Measurements from ENCODE around the gene ATP11C. TPM values are rescaled to one million over a fixed set of nuclear protein-coding genes. Genes with fewer than 3 reads are reported as not detected.

The ATP11C gene
- total and polyA plus RNA-seq, 7 donors: 4.2 to 32.0 (median 17.2) TPM

- DNase-seq: no peak
- 70 to 100% methylated on average over 1 of the region's 1 CpG for WGBS, 2 donors
- TF ChIP-seq EP300 (IDR thresholded peaks at IDR 0.05): no peak
- TF ChIP-seq CTCF (IDR thresholded peaks at IDR 0.05): no peak
- TF ChIP-seq POLR2AphosphoS5 (IDR thresholded peaks at IDR 0.05): no peak
- TF ChIP-seq POLR2A (IDR thresholded peaks at IDR 0.05): no peak
- Histone ChIP-seq H3K4me3 (no peak overlapping the region), H3K9me3 (no peaks in the 10 kb centered on the region), H3K27ac (no peak overlapping the region), H3K36me3 (no peaks in the 10 kb centered on the region), H3K4me1 (no peaks in the 10 kb centered on the region), H3K27me3 (no peaks in the 10 kb centered on the region)
- intact Hi-C loops (cut with DNase I): no loop called here
Observed at GRCh38 chrX:139725720-139726119, 207.1 kb downstream of the ATP11C start.

GRCh38 chrX:139724626-139725025, 208.2 kb downstream of the ATP11C start:
- no peak overlapping the region for H3K4me3 ChIP-seq
- no peaks in the 10 kb centered on the region for H3K4me1 ChIP-seq
- H3K9me3 ChIP-seq: no peaks in the 10 kb centered on the region
- TF ChIP-seq POLR2A (IDR thresholded peaks at IDR 0.05) (no peak), EP300 (IDR thresholded peaks at IDR 0.05) (no peak), POLR2AphosphoS5 (IDR thresholded peaks at IDR 0.05) (no peak), CTCF (IDR thresholded peaks at IDR 0.05) (no peak)
- H3K27ac ChIP-seq: no peak overlapping the region
- 93 to 98% methylated on average over 2 of the region's 2 CpGs for WGBS, 2 donors
- H3K36me3 ChIP-seq: no peaks in the 10 kb centered on the region
- H3K27me3 ChIP-seq: no peaks in the 10 kb centered on the region
- intact Hi-C loops (cut with DNase I): no loop called here
- DNase-seq: no peak

- Histone ChIP-seq H3K27ac (no peak overlapping the region), H3K9me3 (no peaks in the 10 kb centered on the region), H3K4me1 (no peaks in the 10 kb centered on the region), H3K36me3 (no peaks in the 10 kb centered on the region), H3K27me3 (no peaks in the 10 kb centered on the region), H3K4me3 (no peak overlapping the region)
- intact Hi-C loops (cut with DNase I): no loop called here
- TF ChIP-seq CTCF (IDR thresholded peaks at IDR 0.05): no peak
- 89 to 92% methylated on average over 6 of the region's 6 CpGs for WGBS, 2 donors
- no peak for DNase-seq
Observed at GRCh38 chrX:139720979-139721378, 211.9 kb downstream of the ATP11C start.

GRCh38 chrX:139720136-139720535, 212.7 kb downstream of the ATP11C start:
- Histone ChIP-seq H3K4me3 (no peak overlapping the region), H3K27me3 (no peaks in the 10 kb centered on the region), H3K27ac (no peak overlapping the region), H3K36me3 (no peaks in the 10 kb centered on the region), H3K9me3 (no peaks in the 10 kb centered on the region), H3K4me1 (no peaks in the 10 kb centered on the region)
- TF ChIP-seq POLR2AphosphoS5 (IDR thresholded peaks at IDR 0.05) (no peak), EP300 (IDR thresholded peaks at IDR 0.05) (no peak), POLR2A (IDR thresholded peaks at IDR 0.05) (no peak), CTCF (IDR thresholded peaks at IDR 0.05) (no peak)
- WGBS, 2 donors: 60 to 62% methylated on average over 5 of the region's 5 CpGs
- DNase-seq: no peak
- intact Hi-C loops (cut with DNase I): no loop called here

GRCh38 chrX:139708067-139708466, 224.8 kb downstream of the ATP11C start, which contains the start of gene MCF2:
MCF2 (minus strand) TSS chrX:139708167; CDS start chrX:139651744, 56,423 bp downstream.
- no peak for DNase-seq
- Histone ChIP-seq H3K9me3 (no peaks in the 10 kb centered on the region), H3K27ac (no peak within 1 kb of the TSS), H3K4me3 (no peak within 1 kb of the TSS), H3K4me1 (no peaks in the 10 kb centered on the region), H3K27me3 (no peaks in the 10 kb centered on the region), H3K36me3 (no peaks in the 10 kb centered on the region)
- intact Hi-C loops (cut with DNase I): no loop called here
- no peak for TF ChIP-seq EP300 (IDR thresholded peaks at IDR 0.05)
- no peak for TF ChIP-seq POLR2A (IDR thresholded peaks at IDR 0.05)
- no peak for TF ChIP-seq POLR2AphosphoS5 (IDR thresholded peaks at IDR 0.05)
- no peak for TF ChIP-seq CTCF (IDR thresholded peaks at IDR 0.05)
- 70 to 84% methylated on average over 4 of the region's 4 CpGs for WGBS, 2 donors

All from sigmoid colon (tissue), 7 donors.